Prostate gland (tissue), 2 donors: ENCODE data around the gene UTS2B.

Source experiments
- CTCF ChIP-seq, 4 experiments: fragments of 200-600 bp in 2 of 4; fragments of 450-650 bp in 2 of 4; sonication (generic) in 2 of 4; IDR thresholded peaks; 1 replicate in 3 of 4; 2 replicates in 1 of 4; pipeline ENCODE4 v1.5.1; 2016 to 2019; ENCODE audit warnings: antibody characterized with exemption in 4 of 4, mild to moderate bottlenecking in 2 of 4, moderate library complexity in 2 of 4
- POLR2A ChIP-seq: fragments of 450-650 bp; IDR thresholded peaks from one replicate; pipeline ENCODE4 v1.6.1; 2016; ENCODE audit warnings: antibody characterized with exemption, mild to moderate bottlenecking

GRCh38 chr3:191362524-191363090, 32.3 kb upstream of the UTS2B start:
- TF ChIP-seq CTCF (IDR thresholded peaks at IDR 0.05) (no peak), POLR2A (no peak)
